Measurements from ENCODE around the gene SLC12A2.

Gene SLC12A2

DNA sequence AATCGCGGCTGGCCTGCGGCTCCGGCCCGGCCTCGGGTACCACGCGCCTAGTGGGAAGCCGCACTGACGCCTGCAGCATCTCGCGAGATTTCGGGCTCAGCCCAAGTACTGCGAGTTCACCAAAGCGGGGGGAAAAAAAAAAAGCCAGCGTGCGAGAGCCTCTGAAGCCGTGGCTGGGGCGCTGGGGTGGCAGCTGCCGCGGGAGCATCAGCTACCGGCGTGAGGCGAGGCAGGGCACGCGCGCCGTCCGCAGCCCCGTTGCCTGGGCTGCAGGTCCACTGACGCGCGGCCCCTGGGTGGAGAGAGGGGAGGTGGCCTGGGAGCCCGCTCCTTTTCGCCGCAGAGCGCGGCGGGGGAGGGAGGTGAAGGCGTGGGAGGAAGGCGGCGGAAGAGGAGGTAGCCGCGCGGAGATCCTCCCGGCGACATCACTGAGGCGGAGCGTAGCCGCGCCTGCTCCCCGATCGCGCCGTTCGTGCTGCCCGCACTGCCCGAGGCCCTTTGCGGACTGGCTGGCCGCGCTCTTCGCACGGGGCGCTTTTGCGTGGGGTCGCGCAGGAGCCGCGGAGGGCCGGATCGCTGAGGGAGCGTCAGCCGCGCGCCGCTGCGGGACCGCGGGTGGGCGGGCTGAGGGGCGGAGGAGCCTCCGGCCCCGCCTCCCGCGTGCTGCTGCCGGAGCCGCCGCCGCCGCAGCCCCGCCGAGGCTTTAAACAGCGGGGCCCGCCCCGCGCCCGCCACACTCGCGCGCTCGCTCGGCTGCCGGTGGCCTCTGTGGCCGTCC, at the start of gene SLC12A2:
Gene SLC12A2, plus strand, starts transcription at position 734 of the 778 bp plus-strand sequence. CDS start 189 bp downstream, outside the sequence.
- DNase-seq = peak; percentile 94

DNA sequence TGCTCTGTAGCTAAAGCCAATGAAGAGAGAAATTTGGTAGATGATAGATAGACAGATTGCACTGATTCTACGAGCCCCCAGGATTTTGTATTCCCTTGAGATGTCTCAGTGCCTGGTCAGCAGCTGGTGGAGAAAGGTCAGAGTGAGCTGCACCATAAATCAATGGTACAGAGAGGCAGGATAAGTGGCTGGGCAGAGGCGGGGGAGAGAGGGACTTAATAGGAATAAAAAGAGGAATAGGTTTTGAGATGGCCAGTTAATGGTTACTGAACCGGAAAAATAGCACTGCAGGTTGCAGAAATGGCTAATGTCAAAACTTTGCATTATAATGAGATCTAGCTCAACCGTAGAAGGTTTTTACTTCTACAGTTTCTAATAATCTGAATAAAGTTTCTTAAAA, 47.9 kb upstream of the SLC12A2 start:
- no peak for DNase-seq

DNA sequence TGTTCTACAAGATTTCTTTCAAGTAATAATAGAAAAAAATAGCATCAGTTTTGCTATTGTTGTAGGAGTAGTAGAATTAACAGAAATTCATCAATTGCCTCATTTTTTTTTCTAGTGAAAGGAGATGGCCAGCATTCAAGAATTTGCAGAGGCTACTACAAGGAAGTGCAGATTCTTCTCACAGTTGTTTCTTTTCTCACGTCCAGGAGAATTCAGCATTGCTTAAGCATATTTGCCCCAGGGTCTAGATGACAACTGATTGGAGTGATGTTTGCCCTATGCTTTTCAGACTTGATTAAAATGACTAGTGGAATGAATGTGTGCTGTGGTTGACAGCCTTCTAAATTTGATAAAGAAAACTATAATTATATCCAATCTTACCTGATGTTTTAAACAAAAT, 46.6 kb upstream of the SLC12A2 start:
- no peak for DNase-seq

DNA sequence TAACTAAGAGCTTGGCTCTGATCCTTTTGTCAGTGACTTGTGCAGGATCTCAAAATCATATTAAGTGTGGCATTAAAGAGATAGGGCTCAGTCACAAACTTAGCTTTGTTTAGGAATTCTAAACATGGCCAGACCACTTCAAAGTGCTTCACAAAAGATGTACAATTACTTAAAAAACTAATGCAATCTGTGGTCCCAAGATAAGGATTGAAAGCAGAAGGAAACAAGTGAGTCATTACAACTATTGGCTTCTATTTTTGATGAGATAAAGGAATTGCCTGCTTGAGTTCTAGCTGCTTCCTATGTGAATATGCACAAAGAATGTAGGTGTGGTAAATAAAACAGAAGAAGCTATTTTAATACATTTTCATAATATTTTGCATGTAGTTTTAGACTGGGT, 44.9 kb upstream of the SLC12A2 start:
- no peak for DNase-seq

DNA sequence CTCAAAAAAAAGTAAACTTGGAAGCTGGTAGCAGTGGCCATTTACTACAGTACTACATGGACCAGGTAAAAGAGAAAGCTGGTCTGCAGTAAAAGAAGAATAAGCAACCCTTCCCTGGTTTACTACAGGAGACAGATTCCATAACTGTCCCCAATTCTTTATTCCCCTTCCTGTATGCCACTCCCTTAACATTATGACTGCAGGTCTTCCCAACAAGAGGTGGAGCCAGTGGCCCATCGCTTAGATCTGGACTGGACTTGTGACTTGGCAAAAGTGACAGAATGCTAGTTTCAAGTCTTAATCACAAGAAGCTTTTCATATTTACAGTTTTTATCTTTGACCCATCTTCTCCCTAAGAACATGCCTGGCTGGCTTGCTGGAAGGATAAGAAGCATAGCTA, 42.6 kb upstream of the SLC12A2 start:
- no peak for DNase-seq

DNA sequence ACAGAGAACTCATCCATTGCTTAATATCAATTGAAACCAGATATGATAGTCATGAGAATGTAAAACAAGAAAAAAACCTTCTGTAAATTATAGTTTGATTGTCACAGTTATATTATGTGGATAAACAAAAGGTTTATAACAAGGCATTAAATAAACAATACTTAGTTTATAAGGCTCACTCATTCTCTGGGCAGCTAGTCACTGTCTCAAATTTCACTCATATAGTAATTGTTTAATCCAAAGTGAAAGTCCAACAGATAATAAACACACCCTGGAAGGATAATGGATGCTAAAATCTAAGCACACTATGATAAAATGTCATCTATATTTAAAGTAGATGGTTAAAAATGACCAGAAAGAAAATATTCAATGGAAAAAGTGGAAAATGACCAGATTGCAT, 30.8 kb upstream of the SLC12A2 start:
- DNase-seq = no peak

DNA sequence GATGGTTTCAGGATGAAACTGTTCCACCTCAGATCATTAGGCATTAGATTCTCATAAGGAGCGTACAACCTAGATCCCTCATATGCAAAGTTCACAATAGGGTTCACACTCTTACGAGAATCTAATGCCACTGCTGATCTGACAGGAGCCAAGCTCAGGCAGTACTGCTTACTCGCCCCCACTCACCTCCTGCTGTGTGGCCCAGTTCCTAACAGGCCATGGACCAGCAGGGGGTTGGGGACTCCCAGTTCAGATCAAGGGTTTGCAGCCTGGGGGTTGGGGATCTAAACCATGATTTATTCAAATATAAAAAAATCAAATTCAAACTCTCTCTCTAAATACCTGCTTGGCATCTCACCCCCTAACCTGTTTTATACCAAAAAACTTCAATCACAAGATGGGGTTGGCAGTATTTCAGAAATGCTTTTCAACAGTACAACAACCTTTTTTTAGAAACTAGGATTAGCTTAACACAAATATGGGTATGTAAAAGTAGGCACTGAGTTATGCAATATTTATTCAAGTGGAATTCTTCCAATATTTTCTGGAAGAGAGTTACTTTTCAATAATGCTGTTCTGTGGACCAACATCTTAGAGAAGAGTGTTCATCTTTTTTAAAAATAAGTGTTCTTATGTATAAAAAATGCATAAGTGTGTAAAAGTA, 30.1 kb upstream of the SLC12A2 start:
- no peak for DNase-seq

DNA sequence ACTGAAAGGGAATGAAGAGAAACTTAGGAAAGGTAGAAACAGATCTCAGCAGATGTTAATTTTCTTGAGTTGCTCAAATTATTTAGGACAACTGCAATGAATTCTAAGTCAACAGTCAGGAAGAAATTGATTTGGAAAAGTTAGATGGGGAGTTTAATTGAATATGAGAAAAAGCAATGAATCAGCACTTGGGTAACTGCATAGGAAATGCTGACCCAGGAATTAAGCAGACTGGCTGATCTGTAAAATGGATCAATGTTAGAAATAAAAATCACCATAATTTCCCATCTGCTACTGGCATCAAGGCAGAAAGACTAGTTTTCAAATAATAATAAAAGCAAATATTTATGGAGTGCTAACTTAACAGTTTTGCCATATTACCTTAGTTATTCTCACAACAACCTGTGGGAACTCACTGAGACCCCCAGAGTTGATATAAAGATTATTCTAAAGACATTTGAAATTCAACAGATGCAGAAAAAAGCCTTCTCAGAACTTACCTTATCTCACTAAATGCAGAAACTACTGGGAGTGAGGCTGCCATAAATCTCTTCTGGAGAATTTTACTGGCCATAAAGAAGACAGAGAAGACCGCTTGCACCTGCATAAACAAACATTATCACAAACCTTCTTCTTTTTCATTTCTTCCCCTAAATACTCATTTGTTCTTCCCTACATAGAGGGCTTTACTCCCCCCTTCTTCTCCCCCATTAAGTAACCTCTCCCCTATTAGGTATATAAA, 22.8 kb upstream of the SLC12A2 start:
- no peak for DNase-seq

DNA sequence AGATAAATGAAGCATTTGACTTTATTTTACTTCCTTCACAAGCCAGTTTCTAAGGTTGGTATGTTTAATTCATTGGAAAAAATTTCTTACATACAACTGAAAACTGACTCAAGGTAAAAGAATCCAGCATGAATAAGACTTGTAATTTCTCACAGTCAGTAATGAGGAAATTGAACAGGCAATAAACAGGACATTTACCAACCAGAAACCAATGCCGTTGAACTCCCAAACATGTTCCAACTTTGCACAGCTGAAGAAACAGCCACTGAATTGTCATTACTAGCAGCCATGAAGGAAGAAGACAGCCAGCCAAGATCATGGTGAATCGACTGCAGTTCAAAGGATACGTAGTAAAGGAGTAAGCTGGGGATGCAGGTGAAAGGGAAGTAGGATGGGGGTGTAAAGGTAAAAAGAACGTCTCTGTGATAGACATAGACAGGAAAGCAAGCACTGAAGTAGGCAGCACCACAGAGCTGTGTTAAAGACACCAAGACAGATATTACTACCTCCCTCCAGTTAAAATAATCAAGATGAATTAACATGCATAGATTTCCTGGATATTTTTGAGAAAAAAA, 21.3 kb upstream of the SLC12A2 start:
- DNase-seq = no peak

DNA sequence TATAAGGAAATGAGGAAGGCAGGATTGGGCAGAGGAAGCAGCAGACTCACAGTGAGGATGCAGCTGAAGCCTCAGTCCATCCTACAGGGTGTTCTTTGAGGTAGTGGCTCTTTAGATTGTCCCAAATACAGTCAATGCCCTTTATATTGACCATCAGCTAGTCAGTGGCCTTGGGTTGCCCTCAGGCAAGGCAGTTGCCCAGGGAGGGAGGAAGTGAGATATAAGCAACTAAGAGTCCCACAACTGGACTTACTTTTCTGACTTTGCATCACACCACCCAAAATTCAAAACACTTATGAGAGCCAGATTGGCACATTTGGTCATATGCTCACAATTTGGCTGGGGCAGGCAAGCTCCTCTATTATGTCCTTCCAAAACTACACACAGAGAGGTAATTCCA, 9.4 kb upstream of the SLC12A2 start:
- no peak for DNase-seq

DNA sequence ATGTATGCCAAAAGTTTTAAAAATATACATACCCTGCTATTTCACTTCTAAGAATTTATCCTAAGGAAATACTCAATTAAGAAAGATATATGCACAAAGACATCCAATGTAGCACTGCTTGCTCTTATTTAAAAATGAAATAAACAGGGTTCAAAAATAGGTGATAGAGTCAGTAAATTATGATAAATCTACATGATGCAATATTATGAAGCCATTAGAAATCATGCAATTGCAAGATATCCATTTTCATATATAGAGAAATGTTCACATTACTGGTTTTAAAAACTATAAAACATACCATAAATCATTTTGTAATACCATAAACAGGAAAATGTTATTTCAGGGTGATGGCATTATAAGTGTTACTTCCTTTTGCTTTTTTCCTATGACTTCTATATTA, 8.6 kb upstream of the SLC12A2 start:
- DNase-seq = no peak

DNA sequence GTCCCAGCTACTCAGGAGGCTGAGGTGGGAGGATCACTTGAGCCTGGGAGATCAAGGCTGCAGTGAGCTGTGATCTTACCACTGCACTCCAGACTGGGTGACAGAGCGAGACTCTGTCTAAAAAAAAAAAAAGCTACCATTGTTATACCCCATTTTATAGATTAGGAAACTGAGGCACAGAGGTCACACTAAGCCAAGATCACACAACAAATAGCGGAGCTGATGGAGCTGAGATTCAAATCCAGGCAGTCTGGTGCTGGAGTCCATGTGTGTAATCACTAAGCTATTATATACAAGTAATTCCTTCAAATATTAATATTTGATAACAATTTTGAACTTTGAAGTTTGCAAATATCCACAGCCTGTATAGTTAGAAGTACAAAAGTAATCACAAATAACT, 6.0 kb upstream of the SLC12A2 start:
- no peak for DNase-seq

DNA sequence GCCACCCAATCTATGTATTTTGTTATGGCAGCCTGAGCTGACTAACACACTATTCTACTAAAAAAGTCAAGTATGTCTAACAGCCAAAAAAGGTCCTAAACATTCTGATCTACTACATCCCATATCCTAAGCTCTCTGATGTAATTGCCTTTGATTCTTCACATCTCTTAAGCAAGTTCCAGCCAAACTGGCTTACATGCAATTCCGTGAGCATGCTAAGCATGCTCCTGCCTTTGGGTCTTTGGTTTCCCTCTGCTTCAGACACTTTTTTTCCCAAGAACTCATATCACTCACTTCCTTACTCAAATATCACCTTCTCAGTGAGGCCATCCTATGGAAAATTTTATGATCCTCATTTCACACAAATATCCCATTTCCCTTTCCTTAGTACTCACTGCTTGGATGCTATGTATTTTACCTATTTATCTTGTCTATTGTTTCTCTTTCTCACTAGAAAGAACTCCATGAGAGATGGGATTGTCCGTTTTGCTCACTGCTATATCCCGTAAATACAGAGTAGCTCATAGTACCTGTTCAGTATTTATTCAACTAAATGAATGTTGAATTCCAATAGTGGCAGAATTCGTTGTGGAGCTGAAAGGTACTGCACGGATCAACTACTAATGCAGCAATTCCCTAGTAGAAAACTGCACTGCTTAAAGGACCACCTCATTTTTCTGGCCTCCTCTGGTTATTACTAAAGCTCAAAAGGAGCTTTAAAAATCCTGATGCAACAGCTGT, 2.3 kb upstream of the SLC12A2 start:
- DNase-seq = no peak

DNA sequence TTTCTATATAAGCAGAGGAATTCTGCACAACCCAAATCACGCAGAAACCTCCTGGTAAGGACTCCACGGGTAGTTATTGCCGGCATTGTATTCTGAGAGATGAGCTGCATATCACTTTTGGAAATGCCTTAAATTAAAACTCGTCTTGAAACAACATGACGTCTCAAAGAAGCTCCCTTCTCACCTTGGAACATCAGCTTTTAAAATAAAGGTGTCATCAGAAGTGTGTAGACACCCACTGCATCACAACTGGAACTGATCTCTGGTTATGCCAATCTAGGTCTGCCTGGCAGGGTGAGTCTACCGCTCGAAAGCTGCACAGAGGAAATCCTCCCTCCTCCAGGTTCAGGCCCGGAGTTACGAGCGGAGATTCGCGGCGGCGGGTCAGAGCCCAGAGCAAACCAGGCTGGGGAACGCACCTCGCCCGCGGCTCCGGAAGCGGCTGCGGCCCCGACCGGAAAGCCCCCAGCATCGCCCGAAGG, 974 bp upstream of the SLC12A2 start:
- no peak for DNase-seq

DNA sequence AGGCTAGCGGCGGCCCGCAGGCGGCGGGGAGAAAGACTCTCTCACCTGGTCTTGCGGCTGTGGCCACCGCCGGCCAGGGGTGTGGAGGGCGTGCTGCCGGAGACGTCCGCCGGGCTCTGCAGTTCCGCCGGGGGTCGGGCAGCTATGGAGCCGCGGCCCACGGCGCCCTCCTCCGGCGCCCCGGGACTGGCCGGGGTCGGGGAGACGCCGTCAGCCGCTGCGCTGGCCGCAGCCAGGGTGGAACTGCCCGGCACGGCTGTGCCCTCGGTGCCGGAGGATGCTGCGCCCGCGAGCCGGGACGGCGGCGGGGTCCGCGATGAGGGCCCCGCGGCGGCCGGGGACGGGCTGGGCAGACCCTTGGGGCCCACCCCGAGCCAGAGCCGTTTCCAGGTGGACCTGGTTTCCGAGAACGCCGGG, 253 bp downstream of the SLC12A2 start:
- DNase-seq = no peak

DNA sequence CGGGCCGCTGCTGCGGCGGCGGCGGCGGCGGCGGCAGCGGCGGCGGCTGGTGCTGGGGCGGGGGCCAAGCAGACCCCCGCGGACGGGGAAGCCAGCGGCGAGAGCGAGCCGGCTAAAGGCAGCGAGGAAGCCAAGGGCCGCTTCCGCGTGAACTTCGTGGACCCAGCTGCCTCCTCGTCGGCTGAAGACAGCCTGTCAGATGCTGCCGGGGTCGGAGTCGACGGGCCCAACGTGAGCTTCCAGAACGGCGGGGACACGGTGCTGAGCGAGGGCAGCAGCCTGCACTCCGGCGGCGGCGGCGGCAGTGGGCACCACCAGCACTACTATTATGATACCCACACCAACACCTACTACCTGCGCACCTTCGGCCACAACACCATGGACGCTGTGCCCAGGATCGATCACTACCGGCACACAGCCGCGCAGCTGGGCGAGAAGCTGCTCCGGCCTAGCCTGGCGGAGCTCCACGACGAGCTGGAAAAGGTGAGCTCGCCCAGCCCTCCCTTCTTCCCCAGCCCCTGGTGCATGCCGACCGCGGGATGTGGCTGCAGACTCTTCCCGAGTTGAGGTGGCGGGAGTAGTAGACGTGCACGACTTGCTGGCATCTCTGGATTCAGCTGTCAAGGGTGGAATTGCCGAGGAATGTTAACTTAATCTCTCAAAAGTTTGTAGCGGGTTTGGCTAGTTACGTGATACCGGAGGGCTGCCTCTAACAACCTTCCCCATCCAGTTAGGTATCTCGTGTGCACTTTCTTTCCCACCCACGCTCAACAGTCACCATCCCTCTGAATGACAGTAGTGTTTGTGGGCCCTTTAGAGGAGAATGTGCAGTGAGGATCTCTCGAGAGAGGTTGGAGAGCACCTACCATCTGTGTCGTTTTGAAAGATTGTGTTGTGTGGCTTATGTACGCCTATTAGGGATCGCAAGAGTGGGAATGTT, 932 bp downstream of the SLC12A2 start:
- peak; percentile 73 for DNase-seq

DNA sequence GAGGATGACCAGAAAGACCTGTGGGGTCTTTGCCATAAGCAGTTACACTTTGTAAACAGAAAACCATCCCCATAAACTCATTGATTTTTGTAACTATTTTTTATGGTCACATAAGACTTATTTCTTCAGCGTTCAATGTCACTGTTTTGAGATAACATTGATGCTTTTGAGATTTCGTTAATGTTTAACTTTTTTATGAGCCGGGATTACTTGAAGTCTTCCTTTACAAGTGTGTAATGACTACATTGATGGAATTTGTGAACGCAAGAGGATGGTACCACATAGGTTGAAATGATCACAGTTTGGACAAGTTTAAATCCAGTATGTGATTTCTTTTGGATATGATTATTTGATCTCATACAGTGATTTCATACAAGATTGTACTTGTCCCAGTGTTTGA, 1.8 kb downstream of the SLC12A2 start:
- no peak for DNase-seq

DNA sequence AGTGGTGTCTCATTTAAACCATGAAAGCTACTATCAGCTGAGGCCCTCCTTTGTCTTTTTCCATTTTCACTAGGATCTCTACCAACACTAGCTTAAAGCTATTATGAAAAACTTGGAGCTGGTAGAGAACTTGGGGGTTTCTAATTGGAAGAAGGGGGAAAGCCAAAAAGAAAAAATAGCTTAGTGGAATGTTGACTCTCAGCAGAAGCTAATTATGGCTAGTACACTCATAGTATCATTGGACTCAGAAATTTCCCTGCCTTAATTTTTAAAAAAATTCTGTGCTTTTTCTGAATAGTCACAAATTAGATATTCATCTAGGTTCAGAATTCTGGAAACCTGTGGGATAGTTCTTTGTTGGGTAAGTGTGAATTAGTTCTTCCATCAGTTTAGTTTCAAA, 8.0 kb downstream of the SLC12A2 start:
- DNase-seq = no peak

DNA sequence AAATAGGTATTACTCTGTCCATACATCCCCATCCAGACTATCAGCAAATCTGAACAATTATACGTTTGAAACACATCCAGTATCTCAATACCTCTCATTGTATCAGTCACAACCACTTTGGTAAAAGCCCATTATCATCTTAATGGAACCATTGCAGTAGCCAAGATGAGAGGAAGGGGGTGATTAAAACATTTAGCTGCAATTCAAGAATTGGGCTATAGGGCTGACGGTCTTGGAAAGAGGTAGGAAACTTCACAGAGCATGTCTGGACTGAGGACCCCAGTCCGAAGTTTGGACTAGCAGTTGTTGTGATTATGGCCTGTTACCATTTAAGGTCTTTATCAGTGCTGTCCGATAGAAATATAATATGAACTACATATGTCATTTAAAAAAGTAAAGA, 8.6 kb downstream of the SLC12A2 start:
- no peak for DNase-seq

DNA sequence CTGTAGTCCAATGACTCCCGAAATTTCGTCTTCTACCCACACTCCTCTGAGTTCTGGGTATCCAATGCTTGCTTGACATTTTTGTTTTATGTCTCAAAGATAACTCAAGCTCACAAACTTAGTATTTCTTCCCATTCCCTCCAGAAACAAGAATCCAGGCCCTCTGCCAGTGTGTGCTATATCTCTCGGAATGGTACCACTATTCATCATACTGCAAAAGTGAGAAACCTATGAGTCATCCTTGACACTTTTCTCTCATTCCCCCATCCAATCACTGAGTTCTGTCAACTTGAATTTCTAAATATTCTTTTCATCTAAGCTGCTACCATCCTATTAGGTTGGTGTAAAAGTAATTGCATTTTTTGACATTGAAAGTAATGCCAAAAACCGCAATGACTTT, 9.8 kb downstream of the SLC12A2 start:
- DNase-seq = no peak

DNA sequence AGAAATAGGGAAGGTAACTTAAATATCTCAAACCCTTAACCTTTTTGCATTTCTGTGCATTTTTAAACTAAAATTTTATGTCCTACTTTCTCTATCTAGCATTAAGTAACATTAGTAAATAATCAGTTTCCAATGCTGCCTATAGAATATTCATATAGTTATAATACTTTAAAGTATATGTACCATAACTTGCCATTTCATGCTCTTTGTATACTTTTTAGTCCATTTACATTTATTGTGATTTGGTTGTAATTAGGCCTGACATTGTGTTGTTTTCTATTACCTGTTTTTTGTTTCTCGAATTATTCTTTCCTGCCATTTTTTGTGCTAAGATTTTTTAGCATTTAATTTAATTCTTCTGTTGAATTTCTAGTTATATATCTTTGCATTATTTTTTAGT, 13.7 kb downstream of the SLC12A2 start:
- no peak for DNase-seq

DNA sequence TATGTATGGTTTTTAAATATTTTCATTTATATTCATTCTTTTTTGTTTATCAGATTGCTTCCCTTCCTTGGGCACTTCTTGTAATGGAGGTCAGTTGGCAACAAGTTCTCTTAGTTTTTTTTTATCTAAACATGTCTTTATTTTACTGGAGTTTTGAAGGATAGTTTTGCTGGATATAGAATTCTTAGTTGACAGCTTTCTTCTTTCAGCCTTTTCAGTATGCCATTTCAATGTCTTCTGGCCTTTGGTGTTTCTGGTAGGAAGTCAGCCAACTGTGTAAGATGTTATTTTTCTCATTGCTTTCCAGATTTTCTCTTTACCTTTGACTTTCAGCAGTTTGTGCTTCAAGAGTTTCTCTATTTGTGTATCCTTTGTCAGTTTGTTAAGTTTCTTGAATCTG, 14.2 kb downstream of the SLC12A2 start:
- no peak for DNase-seq
